Endothelial cell (in vitro differentiated cells): ENCODE results near the gene PUM1. TPM values are rescaled to one million over a fixed set of nuclear protein-coding genes. Genes with fewer than 3 reads are reported as not detected.

Experiments
- DNase-seq: peaks from one replicate; pipeline ENCODE4 v3.0.0; 2021; ENCODE audit warnings: low spot score
- H3K27ac Mint-ChIP-seq: one replicate; pipeline ENCODE4 v1.8.0; 2021; ENCODE audit warnings: mixed read lengths, inconsistent platforms; ENCODE audit not compliant: unreplicated experiment
- H3K27me3 Mint-ChIP-seq: one replicate; pipeline ENCODE4 v1.8.0; 2021; ENCODE audit warnings: mild to moderate bottlenecking, moderate library complexity, mixed read lengths, inconsistent platforms; ENCODE audit not compliant: unreplicated experiment
- H3K36me3 Mint-ChIP-seq: one replicate; pipeline ENCODE4 v1.8.0; 2021; ENCODE audit warnings: mild to moderate bottlenecking, low read depth, mixed read lengths, inconsistent platforms; ENCODE audit not compliant: unreplicated experiment
- H3K4me1 Mint-ChIP-seq: one replicate; pipeline ENCODE4 v1.8.0; 2021; ENCODE audit warnings: mild to moderate bottlenecking, mixed read lengths, inconsistent platforms; ENCODE audit not compliant: unreplicated experiment
- H3K4me3 Mint-ChIP-seq: one replicate; pipeline ENCODE4 v1.8.0; 2021; ENCODE audit warnings: mild to moderate bottlenecking, mixed read lengths, inconsistent platforms; ENCODE audit not compliant: unreplicated experiment
- H3K9me3 Mint-ChIP-seq: one replicate; pipeline ENCODE4 v1.8.0; 2021; ENCODE audit warnings: mixed read lengths, inconsistent platforms; ENCODE audit not compliant: unreplicated experiment
- CTCF ChIP-seq: fragments of 200-600 bp; sonication (generic); IDR thresholded peaks from one replicate; pipeline ENCODE4 v1.5.0; 2021; ENCODE audit warnings: antibody characterized with exemption; ENCODE audit not compliant: unreplicated experiment
- total RNA-seq: library from RNA; stranded (reverse); fragmentation: NEBNext Ultra II Directional; extraction: Animal tissue kit (Norgen Biotek cat#: 25700); gene quantifications from one replicate; pipeline ENCODE4 v1.2.1, GENCODE V29; 2021; ENCODE audit not compliant: unreplicated experiment

PUM1 gene
- total RNA-seq, 1 donor from 2014 or later, result 135 TPM

- H3K27ac Mint-ChIP-seq, result no peak overlapping the region
- H3K27me3 Mint-ChIP-seq, result peaks cover 17% of the 10 kb centered on the region
- no peaks in the 10 kb centered on the region for H3K9me3 Mint-ChIP-seq
- peaks cover 10% of the 10 kb centered on the region for H3K36me3 Mint-ChIP-seq
- peaks cover 29% of the 10 kb centered on the region for H3K4me1 Mint-ChIP-seq
- H3K4me3 Mint-ChIP-seq, result peak overlapping the region; percentile 37
- no peak for TF ChIP-seq CTCF
- no peak for DNase-seq
These were observed 159.4 kb downstream of the PUM1 start for GRCh38 chr1:30905916-30906620.

GRCh38 chr1:30905403-30905802 lies 160.1 kb downstream of the PUM1 start:
- no peak for TF ChIP-seq CTCF
- peaks cover 10% of the 10 kb centered on the region for H3K36me3 Mint-ChIP-seq
- H3K4me1 Mint-ChIP-seq, result peaks cover 27% of the 10 kb centered on the region
- DNase-seq, result no peak
- no peak overlapping the region for H3K27ac Mint-ChIP-seq
- peaks cover 15% of the 10 kb centered on the region for H3K27me3 Mint-ChIP-seq
- no peaks in the 10 kb centered on the region for H3K9me3 Mint-ChIP-seq
- H3K4me3 Mint-ChIP-seq, result no peak overlapping the region

- Mint-ChIP-seq H3K27me3 (peaks cover 13% of the 10 kb centered on the region), H3K9me3 (no peaks in the 10 kb centered on the region), H3K4me3 (no peak overlapping the region), H3K36me3 (peaks cover 10% of the 10 kb centered on the region), H3K4me1 (peaks cover 27% of the 10 kb centered on the region), H3K27ac (no peak overlapping the region)
- DNase-seq, result no peak
- TF ChIP-seq CTCF, result no peak
These were observed 160.6 kb downstream of the PUM1 start for GRCh38 chr1:30904962-30905335.

GRCh38 chr1:30904191-30904961 lies 161.1 kb downstream of the PUM1 start:
- Mint-ChIP-seq H3K27me3 (peaks cover 8% of the 10 kb centered on the region), H3K36me3 (peaks cover 10% of the 10 kb centered on the region), H3K4me1 (peaks cover 24% of the 10 kb centered on the region), H3K9me3 (no peaks in the 10 kb centered on the region), H3K4me3 (no peak overlapping the region), H3K27ac (no peak overlapping the region)
- TF ChIP-seq CTCF, result no peak
- DNase-seq, result no peak
